ENCODE measurements around the gene ZGLP1. TPM values are rescaled to one million over a fixed set of nuclear protein-coding genes. Genes with fewer than 3 reads are reported as not detected.

ZGLP1 gene
- total and polyA plus RNA-seq, 2 donors (not counting 1 experiment from before 2014, with no cell fraction given) = 6.4 to 8.0 TPM

DNA sequence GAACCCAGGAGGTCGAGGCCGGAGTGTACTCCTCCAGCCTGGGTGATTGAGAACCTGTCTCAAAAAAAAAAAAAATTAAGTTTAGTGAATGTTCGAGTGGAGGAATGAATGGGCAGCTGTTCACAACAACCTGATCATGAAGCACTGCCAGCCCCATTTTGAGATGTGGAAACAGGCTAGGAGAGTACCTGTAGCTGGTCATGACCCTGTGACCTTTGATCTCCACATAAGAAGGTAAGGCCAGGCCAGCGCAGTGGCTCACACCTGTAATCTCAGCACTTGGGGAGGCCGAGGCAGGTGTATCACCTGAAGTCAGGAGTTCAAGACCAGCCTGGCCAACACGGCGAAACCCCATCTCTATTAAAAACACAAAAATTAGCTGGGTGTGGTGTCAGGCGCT, 16.1 kb upstream of the ZGLP1 start:
- Histone ChIP-seq H3K4me1 (ENCODE audit: control insufficient read depth in 2 of 2, insufficient read depth in 2 of 2, low read length in 2 of 2) (peaks cover 0 to 6% of the 10 kb centered on the region in 2 donors), H2AFZ (ENCODE audit: insufficient read depth, low read depth, low read length, poor library complexity, severe bottlenecking) (no peak overlapping the region), H3K27me3 (replicated peaks in 1 of 4; ENCODE audit: control extremely low read depth in 1 of 4, control insufficient read depth in 3 of 4, insufficient read depth in 4 of 4, low read length in 3 of 4) (no peaks in the 10 kb centered on the region), H3K4me3 (ENCODE audit: control extremely low read depth in 1 of 5, extremely low read depth in 1 of 5, insufficient read depth in 1 of 5, low read depth in 2 of 5, low read length in 4 of 5) (no peak overlapping the region), H3K9me3 (ENCODE audit: control extremely low read depth in 1 of 3, control insufficient read depth in 2 of 3, insufficient read depth in 1 of 3, low read length in 2 of 3) (no peaks in the 10 kb centered on the region), H3K9ac (ENCODE audit: low read length) (no peak overlapping the region), H3K36me3 (replicated peaks in 1 of 2; ENCODE audit: control extremely low read depth in 1 of 2, control insufficient read depth in 1 of 2, extremely low read depth in 1 of 2, insufficient read depth in 2 of 2, low read length in 1 of 2) (peaks cover 0 to 88% of the 10 kb centered on the region in 2 experiments), H4K20me1 (ENCODE audit: control insufficient read depth, insufficient read depth, low read length, poor library complexity, severe bottlenecking) (peaks cover 75% of the 10 kb centered on the region), H3K27ac (ENCODE audit: low read length in 2 of 2) (no peak overlapping the region), H3K4me2 (replicated peaks; ENCODE audit: low read depth, low read length, poor library complexity, severe bottlenecking) (no peak overlapping the region), H3K79me2 (ENCODE audit: control insufficient read depth, insufficient read depth, low read length) (peaks cover 45% of the 10 kb centered on the region)
- DNase-seq (no peak), ATAC-seq (ENCODE audit: low read depth) (no peak)
- no peaks in the 10 kb centered on the region for H3K27me3 Mint-ChIP-seq
- H3K9me3 Mint-ChIP-seq (ENCODE audit: insufficient read depth) = no peaks in the 10 kb centered on the region
- H3K4me3 Mint-ChIP-seq = no peak overlapping the region
- CTCF ChIA-PET = interaction anchor here (0.9 to 1.3 kb wide), 2 partner anchors 63 to 67 kb away, joined by 3 to 5 read pairs; no protein-coding TSS in a partner anchor
- peaks cover 1% of the 10 kb centered on the region for H3K4me1 Mint-ChIP-seq
- POLR2A ChIA-PET = interaction anchor here (0.6 kb wide), 1 partner anchor 428 kb away, joined by 5 read pairs; no protein-coding TSS in a partner anchor
- WGBS (ENCODE audit: insufficient coverage) = 100% methylated on average over 8 of the region's 8 CpGs
- TF ChIP-seq, protein P1, sequence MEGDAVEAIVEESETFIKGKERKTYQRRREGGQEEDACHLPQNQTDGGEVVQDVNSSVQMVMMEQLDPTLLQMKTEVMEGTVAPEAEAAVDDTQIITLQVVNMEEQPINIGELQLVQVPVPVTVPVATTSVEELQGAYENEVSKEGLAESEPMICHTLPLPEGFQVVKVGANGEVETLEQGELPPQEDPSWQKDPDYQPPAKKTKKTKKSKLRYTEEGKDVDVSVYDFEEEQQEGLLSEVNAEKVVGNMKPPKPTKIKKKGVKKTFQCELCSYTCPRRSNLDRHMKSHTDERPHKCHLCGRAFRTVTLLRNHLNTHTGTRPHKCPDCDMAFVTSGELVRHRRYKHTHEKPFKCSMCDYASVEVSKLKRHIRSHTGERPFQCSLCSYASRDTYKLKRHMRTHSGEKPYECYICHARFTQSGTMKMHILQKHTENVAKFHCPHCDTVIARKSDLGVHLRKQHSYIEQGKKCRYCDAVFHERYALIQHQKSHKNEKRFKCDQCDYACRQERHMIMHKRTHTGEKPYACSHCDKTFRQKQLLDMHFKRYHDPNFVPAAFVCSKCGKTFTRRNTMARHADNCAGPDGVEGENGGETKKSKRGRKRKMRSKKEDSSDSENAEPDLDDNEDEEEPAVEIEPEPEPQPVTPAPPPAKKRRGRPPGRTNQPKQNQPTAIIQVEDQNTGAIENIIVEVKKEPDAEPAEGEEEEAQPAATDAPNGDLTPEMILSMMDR (IDR thresholded peaks at IDR 0.05) = no peak
- TF ChIP-seq EZH2 (IDR thresholded peaks at IDR 0.05; ENCODE audit: borderline replicate concordance, insufficient read depth, low read depth, low read length, poor library complexity, severe bottlenecking) = no peak
- H3K27ac Mint-ChIP-seq = no peak overlapping the region
- intact Hi-C loops (cut with micrococcal nuclease) = no loop called here

DNA sequence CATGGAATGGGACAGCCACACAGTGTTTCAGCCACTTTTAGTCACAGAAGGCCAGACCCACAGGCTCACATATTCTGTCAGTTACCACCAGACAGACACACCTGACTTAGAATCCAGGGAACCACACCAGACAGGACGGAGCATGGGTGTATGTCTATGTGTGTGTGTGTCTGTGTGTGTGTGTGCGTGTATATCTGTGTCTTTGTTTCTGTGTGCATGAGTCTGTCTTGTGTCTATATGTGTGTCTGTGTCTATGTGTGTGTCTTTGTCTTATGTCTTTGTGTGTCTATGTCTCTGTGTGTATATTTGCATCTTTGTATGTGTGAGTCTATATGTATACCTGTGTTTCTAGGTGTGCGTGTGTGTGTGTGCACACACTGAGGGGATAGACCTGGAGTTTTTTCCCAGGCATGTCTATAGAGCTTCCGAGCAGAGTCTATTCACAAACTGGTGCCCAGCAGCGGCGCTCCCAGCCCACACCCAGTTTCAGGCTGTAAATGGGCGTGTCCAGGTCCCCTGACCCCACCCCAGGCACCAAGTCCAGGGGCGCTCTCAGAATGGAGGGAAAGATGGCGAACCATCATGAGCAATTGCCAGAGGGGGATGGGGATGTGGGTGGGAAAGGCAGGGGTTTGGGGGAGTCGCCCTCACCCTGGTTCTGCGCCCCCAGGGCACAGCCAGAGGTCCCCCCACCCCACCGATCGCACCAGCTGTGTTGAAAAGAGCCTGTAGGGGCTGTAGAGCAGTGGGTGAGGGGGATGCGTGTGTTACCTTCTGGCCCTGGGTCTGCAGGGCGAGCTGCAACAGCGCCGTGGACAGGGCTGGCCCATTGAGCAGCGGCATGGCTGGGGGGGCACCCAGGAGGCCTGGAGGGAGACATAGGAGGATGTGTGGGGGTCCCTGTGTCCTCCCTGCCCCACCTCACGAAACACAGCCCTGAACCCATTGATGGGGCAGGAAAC, 12.5 kb upstream of the ZGLP1 start:
- no peaks in the 10 kb centered on the region for H3K9me3 Mint-ChIP-seq (ENCODE audit: insufficient read depth)
- Histone ChIP-seq H3K36me3 (replicated peaks in 1 of 2; ENCODE audit: control extremely low read depth in 1 of 2, control insufficient read depth in 1 of 2, extremely low read depth in 1 of 2, insufficient read depth in 2 of 2, low read length in 1 of 2) (peaks cover 0 to 70% of the 10 kb centered on the region in 2 experiments), H2AFZ (ENCODE audit: insufficient read depth, low read depth, low read length, poor library complexity, severe bottlenecking) (no peak overlapping the region), H3K27me3 (replicated peaks in 1 of 4; ENCODE audit: control extremely low read depth in 1 of 4, control insufficient read depth in 3 of 4, insufficient read depth in 4 of 4, low read length in 3 of 4) (no peaks in the 10 kb centered on the region), H3K27ac (ENCODE audit: low read length in 2 of 2) (no peak overlapping the region), H3K4me2 (replicated peaks; ENCODE audit: low read depth, low read length, poor library complexity, severe bottlenecking) (no peak overlapping the region), H4K20me1 (ENCODE audit: control insufficient read depth, insufficient read depth, low read length, poor library complexity, severe bottlenecking) (peaks cover 40% of the 10 kb centered on the region), H3K4me1 (ENCODE audit: control insufficient read depth in 2 of 2, insufficient read depth in 2 of 2, low read length in 2 of 2) (peaks cover 0 to 6% of the 10 kb centered on the region in 2 donors), H3K79me2 (ENCODE audit: control insufficient read depth, insufficient read depth, low read length) (peaks cover 10% of the 10 kb centered on the region), H3K9me3 (ENCODE audit: control extremely low read depth in 1 of 3, control insufficient read depth in 2 of 3, insufficient read depth in 1 of 3, low read length in 2 of 3) (no peaks in the 10 kb centered on the region), H3K9ac (ENCODE audit: low read length) (no peak overlapping the region), H3K4me3 (ENCODE audit: control extremely low read depth in 1 of 5, extremely low read depth in 1 of 5, insufficient read depth in 1 of 5, low read depth in 2 of 5, low read length in 4 of 5) (no peak overlapping the region)
- TF ChIP-seq EZH2 (IDR thresholded peaks at IDR 0.05; ENCODE audit: borderline replicate concordance, insufficient read depth, low read depth, low read length, poor library complexity, severe bottlenecking) = no peak
- TF ChIP-seq, protein P1 (IDR thresholded peaks at IDR 0.05) = no peak
- ATAC-seq (ENCODE audit: low read depth) = no peak
- 98% methylated on average over 13 of the region's 19 CpGs for WGBS (ENCODE audit: insufficient coverage)
- POLR2A ChIA-PET = interaction anchor here (0.6 kb wide), 1 partner anchor 11 kb away, joined by 4 read pairs; no protein-coding TSS in a partner anchor
- H3K4me1 Mint-ChIP-seq = no peaks in the 10 kb centered on the region
- no peak overlapping the region for H3K27ac Mint-ChIP-seq
- no peaks in the 10 kb centered on the region for H3K27me3 Mint-ChIP-seq
- intact Hi-C loops (cut with micrococcal nuclease) = no loop called here
- no peak overlapping the region for H3K4me3 Mint-ChIP-seq
- DNase-seq = no peak
- CTCF ChIA-PET = no interaction called here

Measured in B cell (primary cell).